CD14-positive monocyte (primary cell): Measurements from ENCODE around the gene METTL24. TPM values are rescaled to one million over a fixed set of nuclear protein-coding genes. Genes with fewer than 3 reads are reported as not detected.

Experiments
- DNase-seq, 3 donors: peaks; one replicate each; pipeline ENCODE4 v3.0.0-alpha.2; 2011 to 2022
- H2AFZ ChIP-seq: 2 replicates; pipeline ENCODE4 v1.6.0; 2012; ENCODE audit warnings: mild to moderate bottlenecking, low read depth, low read length, inconsistent platforms; ENCODE audit not compliant: insufficient read depth, poor library complexity, severe bottlenecking
- H3K27ac ChIP-seq, 2 donors: 1 replicate in 1 of 2; 2 replicates in 1 of 2; pipeline ENCODE4 v1.5.1; 2012 to 2013; ENCODE audit warnings: low read length in 2 of 2, control low read depth in 1 of 2, inconsistent platforms in 1 of 2, low read depth in 1 of 2, mild to moderate bottlenecking in 1 of 2
- H3K27me3 ChIP-seq, 2 donors: one replicate each; pipeline versions ENCODE4 v1.6.0 to v1.6.1; 2011 to 2013; ENCODE audit warnings: low read length in 2 of 2; ENCODE audit not compliant: control insufficient read depth in 2 of 2, insufficient read depth in 2 of 2
- H3K36me3 ChIP-seq, 2 donors: replicated peaks in 1 of 2; 1 replicate in 1 of 2; 2 replicates in 1 of 2; pipeline versions ENCODE4 v1.5.1 to v1.6.1; 2012 to 2013; ENCODE audit warnings: low read length in 2 of 2, control low read depth in 1 of 2, inconsistent platforms in 1 of 2, mild to moderate bottlenecking in 1 of 2; ENCODE audit not compliant: insufficient read depth in 2 of 2, control insufficient read depth in 1 of 2
- H3K4me1 ChIP-seq, 2 donors: 1 replicate in 1 of 2; 2 replicates in 1 of 2; pipeline versions ENCODE4 v1.5.1 to v1.6.1; 2012 to 2013; ENCODE audit warnings: low read length in 2 of 2, control low read depth in 1 of 2, inconsistent platforms in 1 of 2, mild to moderate bottlenecking in 1 of 2, moderate library complexity in 1 of 2; ENCODE audit not compliant: insufficient read depth in 2 of 2, control insufficient read depth in 1 of 2
- H3K4me2 ChIP-seq: replicated peaks from 2 replicates; pipeline ENCODE3; 2012; ENCODE audit warnings: low read length, moderate library complexity, mild to moderate bottlenecking; ENCODE audit not compliant: poor library complexity, severe bottlenecking; ENCODE audit errors: extremely low read depth
- H3K4me3 ChIP-seq, 3 experiments: fragments of 200-600 bp in 1 of 3; sonication (generic) in 1 of 3; replicated peaks in 1 of 3; 1 replicate in 2 of 3; 2 replicates in 1 of 3; pipeline ENCODE4 v1.5.1; 2011 to 2013; ENCODE audit warnings: low read length in 3 of 3, mild to moderate bottlenecking in 3 of 3, control low read depth in 2 of 3, low read depth in 2 of 3, inconsistent platforms in 1 of 3, moderate library complexity in 1 of 3
- H3K79me2 ChIP-seq: 2 replicates; pipeline ENCODE4 v1.6.0; 2012; ENCODE audit warnings: mild to moderate bottlenecking, control low read depth, inconsistent platforms, low read length, moderate library complexity; ENCODE audit not compliant: insufficient read depth
- H3K9ac ChIP-seq: 2 replicates; pipeline ENCODE4 v1.6.0; 2017; ENCODE audit warnings: low read length, mild to moderate bottlenecking; ENCODE audit not compliant: insufficient read depth, poor library complexity, severe bottlenecking
- H3K9me3 ChIP-seq, 2 donors: replicated peaks in 1 of 2; 1 replicate in 1 of 2; 2 replicates in 1 of 2; pipeline versions ENCODE4 v1.5.1 to v1.6.1; 2012 to 2013; ENCODE audit warnings: low read length in 2 of 2, control low read depth in 1 of 2; ENCODE audit not compliant: control insufficient read depth in 1 of 2, insufficient read depth in 1 of 2
- H4K20me1 ChIP-seq: 2 replicates; pipeline ENCODE4 v1.6.0; 2012; ENCODE audit warnings: mild to moderate bottlenecking, low read length, control low read depth, moderate library complexity; ENCODE audit not compliant: insufficient read depth
- H3K27ac Mint-ChIP-seq, 7 donors: one replicate each; pipeline ENCODE4 v1.8.0; 2020; ENCODE audit warnings: mild to moderate bottlenecking in 7 of 7, mixed read lengths in 7 of 7, moderate library complexity in 6 of 7, inconsistent platforms in 2 of 7
- H3K27me3 Mint-ChIP-seq, 3 donors: one replicate each; pipeline ENCODE4 v1.8.0; 2021 to 2022; ENCODE audit warnings: low read depth in 3 of 3, mild to moderate bottlenecking in 3 of 3, mixed read lengths in 3 of 3, moderate library complexity in 3 of 3, inconsistent platforms in 1 of 3
- H3K36me3 Mint-ChIP-seq, 2 donors: one replicate each; pipeline ENCODE4 v1.8.0; 2020; ENCODE audit warnings: mixed read lengths in 2 of 2, inconsistent platforms in 1 of 2, mild to moderate bottlenecking in 1 of 2
- H3K4me1 Mint-ChIP-seq: one replicate; pipeline ENCODE4 v1.8.0; 2020; ENCODE audit warnings: mild to moderate bottlenecking, mixed read lengths
- H3K4me3 Mint-ChIP-seq, 2 donors: one replicate each; pipeline ENCODE4 v1.8.0; 2020; ENCODE audit warnings: mild to moderate bottlenecking in 2 of 2, mixed read lengths in 2 of 2, moderate library complexity in 1 of 2
- H3K9me3 Mint-ChIP-seq, 7 donors: one replicate each; pipeline ENCODE4 v1.8.0; 2020 to 2022; ENCODE audit warnings: mixed read lengths in 7 of 7, mild to moderate bottlenecking in 6 of 7, moderate library complexity in 6 of 7, inconsistent platforms in 2 of 7
- CTCF ChIP-seq: fragments of 200-600 bp; IDR thresholded peaks from one replicate; pipeline ENCODE4 v1.8.0; 2022; ENCODE audit warnings: antibody characterized with exemption, mild to moderate bottlenecking
- WGBS: methylation state at CpG from one replicate; pipeline ENCODE4 v1.1.5; 2013; ENCODE audit warnings: missing lambda C conversion rate; ENCODE audit not compliant: insufficient coverage; 5-methylcytosine and 5-hydroxymethylcytosine counted together
- intact Hi-C, 2 donors: fragments of 100-400 bp; cut with micrococcal nuclease; formaldehyde crosslinking; loops; one replicate each; pipeline versions ENCODE4 v1.15.0 to v1.15.1; 2023
- polyA plus RNA-seq, 3 donors: library from polyadenylated mRNA; depleted of rRNA in 1 of 3; unstranded in 2 of 3; stranded (reverse) in 1 of 3; fragments of 300-500 nt in 2 of 3; fragments of >200 nt in 1 of 3; fragmentation: Illumina TruSeq in 2 of 3; gene quantifications; 1 replicate in 2 of 3; 2 replicates in 1 of 3; pipeline ENCODE4 v1.2.3, GENCODE V29; 2012 to 2021

The METTL24 gene
- polyA plus RNA-seq, 3 donors: not detected

- intact Hi-C loops: loop anchor here in 1 of 2 donors (5.0 to 10.0 kb wide), 3 partner anchors 355 to 863 kb away; no protein-coding TSS in a partner anchor
- Mint-ChIP-seq H3K4me1 (peaks cover 2% of the 10 kb centered on the region), H3K27ac (no peak overlapping the region), H3K4me3 (no peak overlapping the region), H3K27me3 (peaks cover 0 to 2% (median 2%) of the 10 kb centered on the region in 3 donors), H3K9me3 (no peaks in the 10 kb centered on the region), H3K36me3 (peaks cover 0 to 2% of the 10 kb centered on the region in 2 donors)
- 40% methylated on average over 3 of the region's 4 CpGs for WGBS
- Histone ChIP-seq H3K9ac (no peak overlapping the region), H3K4me2 (no peak overlapping the region), H3K36me3 (no peaks in the 10 kb centered on the region), H3K4me1 (no peaks in the 10 kb centered on the region), H3K79me2 (no peaks in the 10 kb centered on the region), H3K4me3 (no peak overlapping the region), H4K20me1 (no peaks in the 10 kb centered on the region), H2AFZ (no peak overlapping the region), H3K27me3 (no peaks in the 10 kb centered on the region), H3K27ac (no peak overlapping the region), H3K9me3 (no peaks in the 10 kb centered on the region)
- DNase-seq: no peak
- no peak for TF ChIP-seq CTCF
Measured at GRCh38 chr6:110389689-110390382, 31.7 kb upstream of the METTL24 start.

GRCh38 chr6:110387986-110388385 lies 29.8 kb upstream of the METTL24 start:
- WGBS: no CpG with 5 or more reads among the region's 2 CpGs
- H3K4me3 ChIP-seq: no peak overlapping the region
- H2AFZ ChIP-seq: no peak overlapping the region
- peaks cover 0 to 2% of the 10 kb centered on the region in 2 donors for H3K36me3 Mint-ChIP-seq
- no peaks in the 10 kb centered on the region for H3K36me3 ChIP-seq
- no peaks in the 10 kb centered on the region for H3K9me3 ChIP-seq
- peaks cover 0 to 2% (median 1%) of the 10 kb centered on the region in 3 donors for H3K27me3 Mint-ChIP-seq
- H3K79me2 ChIP-seq: no peaks in the 10 kb centered on the region
- H3K27ac Mint-ChIP-seq: no peak overlapping the region
- no peaks in the 10 kb centered on the region for H3K27me3 ChIP-seq
- H3K9ac ChIP-seq: no peak overlapping the region
- H3K4me1 Mint-ChIP-seq: peaks cover 2% of the 10 kb centered on the region
- intact Hi-C loops: loop anchor here in 1 of 2 donors (5.0 kb wide), 1 partner anchor 681 kb away; no protein-coding TSS in a partner anchor
- H3K27ac ChIP-seq: no peak overlapping the region
- no peak overlapping the region for H3K4me2 ChIP-seq
- no peaks in the 10 kb centered on the region for H3K9me3 Mint-ChIP-seq
- TF ChIP-seq CTCF: no peak
- H4K20me1 ChIP-seq: no peaks in the 10 kb centered on the region
- H3K4me3 Mint-ChIP-seq: no peak overlapping the region
- H3K4me1 ChIP-seq: no peaks in the 10 kb centered on the region
- DNase-seq: no peak
